Effector CD8-positive, alpha-beta T cell (primary cell): ENCODE measurements around the gene ROPN1.
A peak's percentile ranks its signal among the peaks of the same experiment; 100 is the strongest.
"Not testable (repeated sequence)": the region's sequence is repeated elsewhere in the genome, so short reads cannot be mapped to it uniquely, and the experiment has no call there.

Experiments used
- DNase-seq: peaks from one replicate; lab custom pipeline; 2025; lab: John Stamatoyannopoulos, UW

The ROPN1 gene

GRCh38 chr3:123997543-123997942 lies 5.6 kb upstream of the ROPN1 start:
- DNase-seq: no peak

- no peak for DNase-seq
These were observed 1.9 kb upstream of the ROPN1 start for GRCh38 chr3:123993818-123994217.

- no peak for DNase-seq
These were observed 5.5 kb downstream of the ROPN1 start for GRCh38 chr3:123986427-123986826.

GRCh38 chr3:123984957-123985356 lies 7.0 kb downstream of the ROPN1 start:
- no peak for DNase-seq

GRCh38 chr3:123984350-123984749 lies 7.6 kb downstream of the ROPN1 start:
- no peak for DNase-seq

- not testable (repeated sequence) for DNase-seq
These were observed 10.6 kb downstream of the ROPN1 start for GRCh38 chr3:123981317-123981716.

- no peak for DNase-seq
These were observed 11.4 kb downstream of the ROPN1 start for GRCh38 chr3:123980539-123980938.

GRCh38 chr3:123979525-123980501 lies 12.1 kb downstream of the ROPN1 start:
- DNase-seq: peak; percentile 2

- DNase-seq: not testable (repeated sequence)
These were observed 15.0 kb downstream of the ROPN1 start for GRCh38 chr3:123976904-123977303.

GRCh38 chr3:123976181-123976898 lies 15.6 kb downstream of the ROPN1 start:
- DNase-seq: not testable (repeated sequence)

GRCh38 chr3:123975030-123975429 lies 16.9 kb downstream of the ROPN1 start:
- not testable (repeated sequence) for DNase-seq

- no peak for DNase-seq
These were observed 20.5 kb downstream of the ROPN1 start for GRCh38 chr3:123971406-123971805.

GRCh38 chr3:123967260-123967659 lies 24.7 kb downstream of the ROPN1 start:
- DNase-seq: not testable (repeated sequence)

- DNase-seq: not testable (repeated sequence)
These were observed 25.1 kb downstream of the ROPN1 start for GRCh38 chr3:123966799-123967198.

GRCh38 chr3:123964793-123965192 lies 27.1 kb downstream of the ROPN1 start:
- not testable (repeated sequence) for DNase-seq

GRCh38 chr3:123961508-123961856 lies 30.4 kb downstream of the ROPN1 start:
- no peak for DNase-seq

GRCh38 chr3:123960781-123961507 lies 31.0 kb downstream of the ROPN1 start, which contains the start of gene CCDC14:
Gene CCDC14 (minus strand): TSS chr3:123961229. CDS start chr3:123961173, 56 bp downstream.
- DNase-seq: peak; percentile 75

- DNase-seq: no peak
These were observed 38.2 kb downstream of the ROPN1 start for GRCh38 chr3:123953735-123954134.

GRCh38 chr3:123952844-123953520 lies 38.9 kb downstream of the ROPN1 start:
- DNase-seq: no peak

- DNase-seq: no peak
These were observed 40.1 kb downstream of the ROPN1 start for GRCh38 chr3:123951522-123952447.
